22Rv1 (cell line): ENCODE measurements around the gene ZNF462.

Source experiments
- ZFX ChIP-seq: fragments of 450-650 bp; IDR thresholded peaks from 2 replicates; pipeline ENCODE4 v1.6.1; 2017; ENCODE audit warnings: antibody characterized with exemption, borderline replicate concordance
- TF ChIP-seq, protein P1 (sequence below): fragments of 450-650 bp; IDR thresholded peaks from 2 replicates; pipeline ENCODE4 v1.5.1; 2017; ENCODE audit warnings: mild to moderate bottlenecking

DNA sequence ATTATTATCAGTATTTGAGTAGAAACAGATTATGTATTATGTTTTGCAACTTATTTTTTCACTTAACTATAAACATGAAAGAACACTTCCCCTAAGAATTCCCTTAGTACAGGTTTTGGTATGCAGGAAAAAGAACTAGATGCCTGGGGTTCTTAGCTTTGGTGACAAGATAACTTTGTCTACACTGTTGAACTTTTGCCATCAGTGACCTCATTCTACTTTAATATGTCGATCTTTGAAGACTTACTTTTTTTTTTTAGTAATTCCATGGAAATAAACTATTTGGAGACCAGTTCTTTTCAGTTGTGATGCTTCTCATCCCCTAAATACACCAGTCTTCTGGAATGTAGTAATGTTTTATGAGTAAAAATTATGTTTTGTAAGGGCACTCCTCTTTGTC lies 34.3 kb downstream of the ZNF462 start:
- TF ChIP-seq, protein P1, sequence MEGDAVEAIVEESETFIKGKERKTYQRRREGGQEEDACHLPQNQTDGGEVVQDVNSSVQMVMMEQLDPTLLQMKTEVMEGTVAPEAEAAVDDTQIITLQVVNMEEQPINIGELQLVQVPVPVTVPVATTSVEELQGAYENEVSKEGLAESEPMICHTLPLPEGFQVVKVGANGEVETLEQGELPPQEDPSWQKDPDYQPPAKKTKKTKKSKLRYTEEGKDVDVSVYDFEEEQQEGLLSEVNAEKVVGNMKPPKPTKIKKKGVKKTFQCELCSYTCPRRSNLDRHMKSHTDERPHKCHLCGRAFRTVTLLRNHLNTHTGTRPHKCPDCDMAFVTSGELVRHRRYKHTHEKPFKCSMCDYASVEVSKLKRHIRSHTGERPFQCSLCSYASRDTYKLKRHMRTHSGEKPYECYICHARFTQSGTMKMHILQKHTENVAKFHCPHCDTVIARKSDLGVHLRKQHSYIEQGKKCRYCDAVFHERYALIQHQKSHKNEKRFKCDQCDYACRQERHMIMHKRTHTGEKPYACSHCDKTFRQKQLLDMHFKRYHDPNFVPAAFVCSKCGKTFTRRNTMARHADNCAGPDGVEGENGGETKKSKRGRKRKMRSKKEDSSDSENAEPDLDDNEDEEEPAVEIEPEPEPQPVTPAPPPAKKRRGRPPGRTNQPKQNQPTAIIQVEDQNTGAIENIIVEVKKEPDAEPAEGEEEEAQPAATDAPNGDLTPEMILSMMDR, result no peak
- no peak for TF ChIP-seq ZFX
